Fibroblast of skin of right biceps (primary cell): ENCODE measurements around the gene NEURL1.
A peak's percentile ranks its signal among the peaks of the same experiment; 100 is the strongest.

Experiments
- DNase-seq: peaks from one replicate; pipeline ENCODE4 v3.0.0-alpha.2; 2013

Gene NEURL1

GRCh38 chr10:103568505-103568904 lies 75.0 kb downstream of the NEURL1 start:
- DNase-seq: no peak

GRCh38 chr10:103569896-103570295 lies 76.4 kb downstream of the NEURL1 start:
- peak; percentile 40 for DNase-seq

GRCh38 chr10:103570844-103571655 lies 77.5 kb downstream of the NEURL1 start:
- DNase-seq: no peak

- no peak for DNase-seq
Measured at GRCh38 chr10:103571656-103571975, 78.1 kb downstream of the NEURL1 start.

- no peak for DNase-seq
Measured at GRCh38 chr10:103572347-103573204, 79.1 kb downstream of the NEURL1 start.

- no peak for DNase-seq
Measured at GRCh38 chr10:103573205-103573487, 79.6 kb downstream of the NEURL1 start.

GRCh38 chr10:103574097-103575061 lies 80.9 kb downstream of the NEURL1 start:
- DNase-seq: no peak

GRCh38 chr10:103575416-103576075 lies 82.0 kb downstream of the NEURL1 start:
- no peak for DNase-seq

GRCh38 chr10:103576076-103576471 lies 82.6 kb downstream of the NEURL1 start:
- no peak for DNase-seq

GRCh38 chr10:103576862-103577261 lies 83.4 kb downstream of the NEURL1 start:
- DNase-seq: no peak

GRCh38 chr10:103578782-103579382 lies 85.4 kb downstream of the NEURL1 start:
- no peak for DNase-seq

GRCh38 chr10:103580011-103580410 lies 86.5 kb downstream of the NEURL1 start:
- no peak for DNase-seq

- no peak for DNase-seq
Measured at GRCh38 chr10:103580430-103580829, 86.9 kb downstream of the NEURL1 start.

- no peak for DNase-seq
Measured at GRCh38 chr10:103581499-103581898, 88.0 kb downstream of the NEURL1 start.

GRCh38 chr10:103582331-103583123 lies 89.0 kb downstream of the NEURL1 start:
- no peak for DNase-seq

GRCh38 chr10:103583871-103584215 lies 90.3 kb downstream of the NEURL1 start:
- DNase-seq: no peak

GRCh38 chr10:103584216-103585010 lies 90.9 kb downstream of the NEURL1 start:
- peak; percentile 78 for DNase-seq

- DNase-seq: no peak
Measured at GRCh38 chr10:103585011-103585405, 91.5 kb downstream of the NEURL1 start.

GRCh38 chr10:103587073-103587472 lies 93.6 kb downstream of the NEURL1 start:
- no peak for DNase-seq

- no peak for DNase-seq
Measured at GRCh38 chr10:103589074-103589630, 95.6 kb downstream of the NEURL1 start.
